Thoracic aorta (tissue), 2 donors: ENCODE results near the gene PHIP. TPM values are rescaled to one million over a fixed set of nuclear protein-coding genes. Genes with fewer than 3 reads are reported as not detected.

Experiments used
- ATAC-seq: fragments of 150-250 bp; one replicate; pipeline ENCODE4 v1.8.0; 2017; ENCODE audit warnings: low read depth; ENCODE audit not compliant: insufficient number of reproducible peaks, low FRiP score
- DNase-seq: peaks from one replicate; pipeline ENCODE4 v3.0.0-alpha.2; 2020; ENCODE audit warnings: low spot score
- H3K27ac ChIP-seq, 2 donors: fragments of 200-600 bp; sonication (generic); 1 replicate in 1 of 2; 2 replicates in 1 of 2; pipeline ENCODE4 v1.5.1; 2016; ENCODE audit warnings: mild to moderate bottlenecking in 2 of 2, moderate library complexity in 2 of 2
- H3K27me3 ChIP-seq: fragments of 200-600 bp; sonication (generic); replicated peaks from 2 replicates; pipeline ENCODE4 v1.6.0; 2016; ENCODE audit warnings: mild to moderate bottlenecking; ENCODE audit not compliant: insufficient read depth
- H3K36me3 ChIP-seq: fragments of 200-600 bp; sonication (generic); one replicate; pipeline ENCODE4 v1.5.1; 2016
- H3K4me1 ChIP-seq, 2 donors: fragments of 200-600 bp; sonication (generic); 1 replicate in 1 of 2; 2 replicates in 1 of 2; pipeline versions ENCODE4 v1.5.1 to v1.6.0; 2016; ENCODE audit warnings: low read depth in 2 of 2, mild to moderate bottlenecking in 1 of 2; ENCODE audit not compliant: control insufficient read depth in 1 of 2
- H3K4me3 ChIP-seq: fragments of 200-600 bp; sonication (generic); 2 replicates; pipeline ENCODE4 v1.5.1; 2016; ENCODE audit warnings: mild to moderate bottlenecking
- H3K9me3 ChIP-seq: fragments of 200-600 bp; sonication (generic); 2 replicates; pipeline ENCODE4 v1.5.1; 2016
- total RNA-seq, 2 donors: library from RNA; depleted of rRNA; stranded (reverse); fragments of >200 nt; gene quantifications; one replicate each; pipeline versions ENCODE4 v1.1.0 to v1.2.3, GENCODE V29; 2016
- TF ChIP-seq, protein P1 (sequence below): fragments of 200-600 bp; sonication (generic); IDR thresholded peaks from one replicate; pipeline ENCODE4 v1.5.1; 2019; ENCODE audit warnings: antibody characterized with exemption

PHIP gene
- total RNA-seq, 2 donors from 2014 or later, result 25.0 to 35.6 TPM

DNA sequence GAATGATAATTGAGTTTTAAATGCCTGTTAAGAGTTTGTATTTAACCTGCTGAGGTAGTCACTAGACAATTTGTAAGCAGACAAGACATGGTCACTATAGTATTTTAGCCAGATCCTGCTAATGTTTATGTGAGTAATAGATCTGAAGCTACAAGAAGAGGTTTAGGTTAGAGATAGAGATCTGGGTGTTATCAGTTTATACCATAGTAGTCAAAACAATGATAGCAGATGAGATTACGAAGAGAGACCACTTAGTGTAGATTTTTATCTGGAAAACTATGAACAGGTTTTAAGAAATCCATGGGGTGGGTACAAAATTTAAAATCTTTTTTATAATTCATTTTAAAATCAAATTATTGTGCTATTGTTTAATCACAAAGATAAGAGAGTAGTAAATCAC lies 47.5 kb downstream of the PHIP start:
- H3K9me3 ChIP-seq, result no peaks in the 10 kb centered on the region
- H3K36me3 ChIP-seq, result peaks cover 3% of the 10 kb centered on the region
- DNase-seq (no peak), ATAC-seq (no peak)
- TF ChIP-seq, protein P1, sequence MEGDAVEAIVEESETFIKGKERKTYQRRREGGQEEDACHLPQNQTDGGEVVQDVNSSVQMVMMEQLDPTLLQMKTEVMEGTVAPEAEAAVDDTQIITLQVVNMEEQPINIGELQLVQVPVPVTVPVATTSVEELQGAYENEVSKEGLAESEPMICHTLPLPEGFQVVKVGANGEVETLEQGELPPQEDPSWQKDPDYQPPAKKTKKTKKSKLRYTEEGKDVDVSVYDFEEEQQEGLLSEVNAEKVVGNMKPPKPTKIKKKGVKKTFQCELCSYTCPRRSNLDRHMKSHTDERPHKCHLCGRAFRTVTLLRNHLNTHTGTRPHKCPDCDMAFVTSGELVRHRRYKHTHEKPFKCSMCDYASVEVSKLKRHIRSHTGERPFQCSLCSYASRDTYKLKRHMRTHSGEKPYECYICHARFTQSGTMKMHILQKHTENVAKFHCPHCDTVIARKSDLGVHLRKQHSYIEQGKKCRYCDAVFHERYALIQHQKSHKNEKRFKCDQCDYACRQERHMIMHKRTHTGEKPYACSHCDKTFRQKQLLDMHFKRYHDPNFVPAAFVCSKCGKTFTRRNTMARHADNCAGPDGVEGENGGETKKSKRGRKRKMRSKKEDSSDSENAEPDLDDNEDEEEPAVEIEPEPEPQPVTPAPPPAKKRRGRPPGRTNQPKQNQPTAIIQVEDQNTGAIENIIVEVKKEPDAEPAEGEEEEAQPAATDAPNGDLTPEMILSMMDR, result no peak
- H3K27ac ChIP-seq, result no peak overlapping the region
- no peaks in the 10 kb centered on the region for H3K27me3 ChIP-seq
- H3K4me1 ChIP-seq, result peaks cover 14 to 23% of the 10 kb centered on the region in 2 donors
- no peak overlapping the region for H3K4me3 ChIP-seq

DNA sequence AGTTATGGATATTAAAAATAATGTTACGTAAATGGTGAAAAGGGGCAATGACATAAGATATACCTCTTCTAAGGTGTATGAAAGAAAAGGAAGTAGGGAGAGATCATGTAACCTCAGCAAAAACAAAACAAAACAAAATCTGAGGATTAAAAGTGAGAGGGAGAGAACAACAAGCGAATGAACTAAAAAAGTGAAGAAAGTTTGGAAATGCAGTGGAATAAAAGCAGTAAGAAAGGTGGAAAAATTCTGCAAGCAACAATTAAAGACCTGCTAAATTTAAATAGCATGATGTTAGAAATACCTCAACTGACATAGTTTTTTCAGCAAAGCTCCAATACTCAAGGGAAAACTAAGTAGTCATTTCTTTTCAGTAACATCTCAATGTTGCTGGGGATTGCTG lies 48.0 kb downstream of the PHIP start:
- Histone ChIP-seq H3K36me3 (peaks cover 3% of the 10 kb centered on the region), H3K4me3 (no peak overlapping the region), H3K4me1 (peaks cover 14 to 23% of the 10 kb centered on the region in 2 donors), H3K27ac (no peak overlapping the region), H3K9me3 (no peaks in the 10 kb centered on the region), H3K27me3 (no peaks in the 10 kb centered on the region)
- ATAC-seq (no peak), DNase-seq (no peak)
- TF ChIP-seq, protein P1, result no peak

DNA sequence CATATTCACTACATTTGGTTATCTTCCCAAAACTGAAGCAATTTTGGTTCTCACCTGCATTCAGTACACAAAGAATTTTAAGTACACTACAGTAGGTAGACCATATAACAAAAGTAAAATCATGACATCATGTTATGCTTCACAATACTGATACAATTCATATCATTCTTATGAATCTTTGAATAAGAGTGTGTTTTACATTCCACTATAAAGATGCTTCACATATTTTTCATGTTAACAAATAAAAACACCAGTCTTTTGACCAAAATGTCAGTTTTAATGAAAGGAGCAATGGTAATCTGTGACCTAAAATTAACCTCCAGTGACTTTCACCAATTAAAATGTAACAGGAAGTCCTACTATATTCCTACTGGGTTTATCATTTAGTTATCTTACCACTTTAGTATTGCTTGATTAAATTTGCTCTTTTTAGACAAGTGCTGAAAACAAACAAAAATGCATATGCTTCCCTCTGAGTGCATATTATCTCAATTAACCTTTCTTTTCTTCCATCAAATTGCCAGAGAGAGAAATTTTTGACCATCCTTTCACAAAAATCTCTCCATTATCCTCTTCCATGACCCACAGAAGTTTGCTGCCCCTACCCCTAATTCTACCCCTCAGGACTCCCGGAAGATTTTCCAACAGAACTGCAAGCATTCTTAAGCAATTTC lies 49.3 kb downstream of the PHIP start:
- Histone ChIP-seq H3K4me3 (no peak overlapping the region), H3K4me1 (peaks cover 14 to 23% of the 10 kb centered on the region in 2 donors), H3K9me3 (no peaks in the 10 kb centered on the region), H3K36me3 (peaks cover 3% of the 10 kb centered on the region), H3K27ac (no peak overlapping the region), H3K27me3 (no peaks in the 10 kb centered on the region)
- no peak for ATAC-seq
- TF ChIP-seq, protein P1, result no peak
- no peak for DNase-seq

DNA sequence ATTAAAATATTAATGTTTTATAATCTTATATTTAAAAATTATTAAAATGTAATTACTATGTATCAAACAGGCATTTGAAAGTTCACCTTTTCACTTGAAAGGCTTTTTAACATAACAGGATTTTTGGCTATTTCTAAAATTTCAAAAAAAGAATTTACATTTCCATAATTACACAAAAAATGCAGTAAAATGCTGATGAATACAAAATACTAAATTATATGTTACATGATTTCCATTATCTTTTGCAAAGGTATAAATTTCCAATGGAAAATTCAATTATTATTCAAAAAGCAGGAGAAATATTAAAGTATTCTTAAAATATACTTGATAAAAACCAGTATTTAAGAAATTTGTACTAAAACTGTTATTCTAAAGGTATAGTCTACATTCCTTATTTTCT lies 66.1 kb downstream of the PHIP start:
- no peak for ATAC-seq
- Histone ChIP-seq H3K4me3 (no peak overlapping the region), H3K27me3 (no peaks in the 10 kb centered on the region)

DNA sequence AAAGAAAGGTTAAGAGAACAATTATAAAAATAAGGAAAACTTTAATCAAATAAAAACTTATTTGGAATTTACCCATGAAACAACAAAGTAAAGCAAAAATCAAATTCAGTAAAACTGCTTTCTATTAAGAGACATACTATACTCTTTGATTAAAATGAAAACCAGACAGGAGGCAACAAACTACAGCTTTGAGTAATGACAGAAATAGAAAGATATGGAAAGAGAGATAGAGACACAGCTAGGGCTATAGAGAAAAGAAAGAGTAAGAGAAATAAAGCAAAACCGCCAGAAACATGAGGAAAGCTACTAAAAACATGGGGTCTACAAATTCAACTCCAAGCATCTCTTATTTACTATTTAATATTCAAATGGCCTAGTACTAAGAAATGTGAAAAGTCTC lies 67.6 kb downstream of the PHIP start:
- Histone ChIP-seq H3K9me3 (no peaks in the 10 kb centered on the region), H3K27me3 (no peaks in the 10 kb centered on the region), H3K36me3 (peaks cover 5% of the 10 kb centered on the region), H3K4me3 (no peak overlapping the region), H3K27ac (no peak overlapping the region), H3K4me1 (peaks cover 10 to 15% of the 10 kb centered on the region in 2 donors)
- ATAC-seq (no peak), DNase-seq (no peak)
- TF ChIP-seq, protein P1, result no peak

More for the DNA sequence above, 66.1 kb downstream of the PHIP start:
- no peak for DNase-seq
- Histone ChIP-seq H3K4me1 (peaks cover 0 to 11% of the 10 kb centered on the region in 2 donors), H3K36me3 (peaks cover 5% of the 10 kb centered on the region), H3K9me3 (no peaks in the 10 kb centered on the region), H3K27ac (no peak overlapping the region)
- TF ChIP-seq, protein P1, result no peak
